ENCODE measurements around the gene TNIK.

- TF ChIP-seq CTCF (conservative IDR thresholded peaks at IDR 0.05), result no peak
- no peak for TF ChIP-seq ZFX (IDR thresholded peaks at IDR 0.05)
These were observed 274.2 kb downstream of the TNIK start for GRCh38 chr3:171185959-171186358.
